ENCODE data around the gene MT1G.

Gene MT1G

GRCh38 chr16:56710181-56710737 is 42.4 kb upstream of the MT1G start:
- WGBS (ENCODE audit: insufficient coverage) = 92% methylated on average over 3 of the region's 3 CpGs
- no peak overlapping the region for H3K27ac ChIP-seq (ENCODE audit: insufficient read depth in 1 of 2, low read depth in 1 of 2, low read length in 2 of 2, poor library complexity in 1 of 2, severe bottlenecking in 2 of 2)

DNA sequence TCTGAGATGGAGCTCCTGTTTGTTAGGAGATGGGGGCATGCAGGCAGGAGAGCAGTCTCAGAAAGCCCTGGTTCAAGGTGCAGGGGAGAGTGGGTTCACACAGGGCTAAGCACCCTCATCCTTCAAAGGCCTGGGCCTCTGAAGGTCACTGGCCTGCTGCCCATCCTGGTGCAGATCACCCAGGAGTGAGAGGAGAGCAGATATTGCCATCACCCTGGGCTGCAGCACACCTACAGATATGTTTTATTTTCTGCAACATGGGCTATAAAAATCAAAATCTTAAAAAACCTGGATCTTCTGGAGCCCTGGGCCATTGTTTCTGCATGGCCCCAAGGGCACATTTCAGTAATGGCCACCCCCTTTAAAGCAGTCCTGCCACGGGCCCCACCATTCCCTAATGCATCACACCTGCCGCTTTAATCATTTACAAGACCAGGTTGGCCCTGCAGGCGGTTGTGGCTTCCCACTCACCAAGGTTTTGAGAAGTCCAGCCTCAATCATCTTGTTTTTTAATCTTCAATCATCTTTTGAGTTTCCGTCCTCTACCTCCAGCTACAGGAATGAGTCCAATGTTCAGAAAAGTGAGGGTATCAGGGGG is 41.7 kb upstream of the MT1G start:
- POLR2A ChIA-PET = no interaction called here

More at GRCh38 chr16:56710181-56710737, 42.4 kb upstream of the MT1G start:
- ChIA-PET CTCF (interaction anchor here (0.8 to 1.2 kb wide), 3 partner anchors 10 to 93 kb away, joined by 3 read pairs; no protein-coding TSS in a partner anchor), POLR2A (no interaction called here)
- H3K9me3 ChIP-seq (ENCODE audit: control extremely low read depth in 1 of 5, control insufficient read depth in 4 of 5, insufficient read depth in 2 of 5, low read depth in 1 of 5, low read length in 4 of 5) = no peaks in the 10 kb centered on the region
- peaks cover 0 to 2% (median 0%) of the 10 kb centered on the region in 5 experiments for H3K27me3 ChIP-seq (replicated peaks in 2 of 5; ENCODE audit: control insufficient read depth in 4 of 5, insufficient read depth in 5 of 5, low read length in 4 of 5)
- no peak for DNase-seq
- H3K4me1 ChIP-seq (ENCODE audit: control extremely low read depth in 1 of 4, control insufficient read depth in 4 of 4, insufficient read depth in 4 of 4, low read length in 3 of 4) = peaks cover 0 to 6% (median 2%) of the 10 kb centered on the region in 4 experiments
- no peaks in the 10 kb centered on the region for H3K36me3 ChIP-seq (ENCODE audit: control insufficient read depth in 4 of 4, insufficient read depth in 4 of 4, low read length in 3 of 4)
- H3K4me3 ChIP-seq (ENCODE audit: control insufficient read depth in 1 of 7, extremely low read depth in 1 of 7, insufficient read depth in 4 of 7, low read depth in 2 of 7, low read length in 6 of 7) = no peak overlapping the region

DNA sequence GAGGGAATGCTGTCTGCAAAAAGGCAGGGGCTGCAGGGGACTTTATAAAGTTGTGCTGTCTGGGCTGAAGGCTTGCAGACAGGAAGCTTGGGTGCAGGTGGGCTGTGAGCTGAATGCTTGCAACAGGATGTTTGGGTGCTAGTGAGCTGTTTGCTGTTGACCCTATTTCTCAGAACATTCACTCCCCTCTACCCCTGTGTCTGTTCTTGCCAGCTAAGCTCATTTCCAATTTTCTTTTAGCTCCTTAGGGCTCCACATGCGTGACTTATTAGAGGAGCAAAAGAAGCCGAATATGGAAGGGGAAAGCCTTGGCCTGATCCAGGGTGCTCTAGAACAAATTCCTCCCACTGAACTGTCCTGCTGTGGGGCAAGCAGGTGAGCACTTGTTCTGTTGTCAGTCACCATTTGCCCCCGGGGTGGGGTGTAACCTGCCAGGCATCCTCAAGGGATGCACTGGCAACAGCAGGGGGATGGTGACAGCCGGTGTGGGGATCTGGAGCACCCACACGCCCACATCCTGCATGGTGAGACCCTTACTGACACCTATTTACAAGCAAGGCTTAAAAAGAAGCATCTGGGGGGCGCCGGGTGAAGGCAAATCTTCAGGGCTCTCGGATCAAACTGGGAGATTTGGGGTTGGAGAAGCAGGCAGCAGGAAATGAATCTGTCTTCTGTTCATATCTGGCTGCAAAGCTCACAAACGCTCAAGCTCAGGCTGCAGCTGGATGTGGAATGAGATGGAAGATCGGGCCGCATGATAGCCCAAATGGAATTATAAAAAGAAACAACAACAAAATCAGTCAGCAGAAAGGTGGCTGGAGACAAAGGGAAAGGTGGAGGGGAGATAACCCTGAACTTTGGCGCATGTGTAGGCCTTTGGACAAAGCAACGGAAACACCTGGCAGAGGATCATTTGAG is 40.9 kb upstream of the MT1G start:
- DNase-seq = no peak
- 88% methylated on average over 8 of the region's 13 CpGs for whole genome bisulfite sequencing (ENCODE audit: insufficient coverage)
- Histone ChIP-seq H3K36me3 (ENCODE audit: control insufficient read depth in 4 of 4, insufficient read depth in 4 of 4, low read length in 3 of 4) (no peaks in the 10 kb centered on the region), H3K4me1 (ENCODE audit: control extremely low read depth in 1 of 4, control insufficient read depth in 4 of 4, insufficient read depth in 4 of 4, low read length in 3 of 4) (peaks cover 0 to 6% (median 2%) of the 10 kb centered on the region in 4 experiments), H3K27ac (ENCODE audit: insufficient read depth in 1 of 2, low read depth in 1 of 2, low read length in 2 of 2, poor library complexity in 1 of 2, severe bottlenecking in 2 of 2) (no peak overlapping the region), H3K4me3 (ENCODE audit: control insufficient read depth in 1 of 7, extremely low read depth in 1 of 7, insufficient read depth in 4 of 7, low read depth in 2 of 7, low read length in 6 of 7) (no peak overlapping the region), H3K9me3 (ENCODE audit: control extremely low read depth in 1 of 5, control insufficient read depth in 4 of 5, insufficient read depth in 2 of 5, low read depth in 1 of 5, low read length in 4 of 5) (no peaks in the 10 kb centered on the region), H3K27me3 (replicated peaks in 2 of 5; ENCODE audit: control insufficient read depth in 4 of 5, insufficient read depth in 5 of 5, low read length in 4 of 5) (peaks cover 0 to 2% (median 0%) of the 10 kb centered on the region in 5 experiments)
- POLR2A ChIA-PET = no interaction called here
- CTCF ChIA-PET = interaction anchor here (1.0 to 1.6 kb wide), 4 partner anchors 9 to 108 kb away, joined by 3 to 7 read pairs (median 3); no protein-coding TSS in a partner anchor

More for the DNA sequence above, 41.7 kb upstream of the MT1G start:
- WGBS (ENCODE audit: insufficient coverage) = 100% methylated on average over 2 of the region's 4 CpGs
- no peak overlapping the region for H3K27ac ChIP-seq (ENCODE audit: insufficient read depth in 1 of 2, low read depth in 1 of 2, low read length in 2 of 2, poor library complexity in 1 of 2, severe bottlenecking in 2 of 2)
- peaks cover 0 to 6% (median 2%) of the 10 kb centered on the region in 4 experiments for H3K4me1 ChIP-seq (ENCODE audit: control extremely low read depth in 1 of 4, control insufficient read depth in 4 of 4, insufficient read depth in 4 of 4, low read length in 3 of 4)
- no peaks in the 10 kb centered on the region for H3K36me3 ChIP-seq (ENCODE audit: control insufficient read depth in 4 of 4, insufficient read depth in 4 of 4, low read length in 3 of 4)
- peaks cover 0 to 2% (median 0%) of the 10 kb centered on the region in 5 experiments for H3K27me3 ChIP-seq (replicated peaks in 2 of 5; ENCODE audit: control insufficient read depth in 4 of 5, insufficient read depth in 5 of 5, low read length in 4 of 5)
- no peaks in the 10 kb centered on the region for H3K9me3 ChIP-seq (ENCODE audit: control extremely low read depth in 1 of 5, control insufficient read depth in 4 of 5, insufficient read depth in 2 of 5, low read depth in 1 of 5, low read length in 4 of 5)
- H3K4me3 ChIP-seq (ENCODE audit: control insufficient read depth in 1 of 7, extremely low read depth in 1 of 7, insufficient read depth in 4 of 7, low read depth in 2 of 7, low read length in 6 of 7) = no peak overlapping the region
- no peak for DNase-seq
- CTCF ChIA-PET = interaction anchor here (0.8 to 1.6 kb wide), 2 partner anchors 10 to 108 kb away, joined by 3 to 7 read pairs; no protein-coding TSS in a partner anchor

GRCh38 chr16:56702836-56703235 is 35.0 kb upstream of the MT1G start:
- ChIA-PET CTCF (interaction anchor here (0.7 to 4.6 kb wide), 19 partner anchors 9 to 193 kb away, joined by 3 to 42 read pairs (median 5); partner anchors contain the start of genes MT1G, MT1H, MT1X and MT2A), POLR2A (no interaction called here)
- no peaks in the 10 kb centered on the region for H3K4me1 ChIP-seq (ENCODE audit: control extremely low read depth in 1 of 4, control insufficient read depth in 4 of 4, insufficient read depth in 4 of 4, low read length in 3 of 4)
- peaks cover 0 to 3% (median 0%) of the 10 kb centered on the region in 5 experiments for H3K9me3 ChIP-seq (ENCODE audit: control extremely low read depth in 1 of 5, control insufficient read depth in 4 of 5, insufficient read depth in 2 of 5, low read depth in 1 of 5, low read length in 4 of 5)
- no peak overlapping the region for H3K4me3 ChIP-seq (ENCODE audit: control insufficient read depth in 1 of 7, extremely low read depth in 1 of 7, insufficient read depth in 4 of 7, low read depth in 2 of 7, low read length in 6 of 7)
- no peaks in the 10 kb centered on the region for H3K36me3 ChIP-seq (ENCODE audit: control insufficient read depth in 4 of 4, insufficient read depth in 4 of 4, low read length in 3 of 4)
- no peaks in the 10 kb centered on the region for H3K27me3 ChIP-seq (replicated peaks in 2 of 5; ENCODE audit: control insufficient read depth in 4 of 5, insufficient read depth in 5 of 5, low read length in 4 of 5)
- no peak for DNase-seq
- H3K27ac ChIP-seq (ENCODE audit: insufficient read depth in 1 of 2, low read depth in 1 of 2, low read length in 2 of 2, poor library complexity in 1 of 2, severe bottlenecking in 2 of 2) = no peak overlapping the region
- 100% methylated on average over 3 of the region's 5 CpGs for WGBS (ENCODE audit: insufficient coverage)

GRCh38 chr16:56701534-56701933 is 33.7 kb upstream of the MT1G start:
- DNase-seq = no peak
- peaks cover 0 to 12% (median 4%) of the 10 kb centered on the region in 5 experiments for H3K9me3 ChIP-seq (ENCODE audit: control extremely low read depth in 1 of 5, control insufficient read depth in 4 of 5, insufficient read depth in 2 of 5, low read depth in 1 of 5, low read length in 4 of 5)
- no peak overlapping the region for H3K4me3 ChIP-seq (ENCODE audit: control insufficient read depth in 1 of 7, extremely low read depth in 1 of 7, insufficient read depth in 4 of 7, low read depth in 2 of 7, low read length in 6 of 7)
- H3K4me1 ChIP-seq (ENCODE audit: control extremely low read depth in 1 of 4, control insufficient read depth in 4 of 4, insufficient read depth in 4 of 4, low read length in 3 of 4) = no peaks in the 10 kb centered on the region
- H3K27ac ChIP-seq (ENCODE audit: insufficient read depth in 1 of 2, low read depth in 1 of 2, low read length in 2 of 2, poor library complexity in 1 of 2, severe bottlenecking in 2 of 2) = no peak overlapping the region
- WGBS (ENCODE audit: insufficient coverage) = 94% methylated on average over 7 of the region's 7 CpGs
- H3K36me3 ChIP-seq (ENCODE audit: control insufficient read depth in 4 of 4, insufficient read depth in 4 of 4, low read length in 3 of 4) = no peaks in the 10 kb centered on the region
- ChIA-PET CTCF (interaction anchor here (0.8 to 4.6 kb wide), 24 partner anchors 7 to 199 kb away, joined by 3 to 42 read pairs (median 5); partner anchors contain the start of genes MT1G, MT1H, MT1X and MT2A), POLR2A (interaction anchor here (1.2 kb wide), 1 partner anchor 59 kb away, joined by 3 read pairs; no protein-coding TSS in a partner anchor)
- H3K27me3 ChIP-seq (replicated peaks in 2 of 5; ENCODE audit: control insufficient read depth in 4 of 5, insufficient read depth in 5 of 5, low read length in 4 of 5) = no peaks in the 10 kb centered on the region

DNA sequence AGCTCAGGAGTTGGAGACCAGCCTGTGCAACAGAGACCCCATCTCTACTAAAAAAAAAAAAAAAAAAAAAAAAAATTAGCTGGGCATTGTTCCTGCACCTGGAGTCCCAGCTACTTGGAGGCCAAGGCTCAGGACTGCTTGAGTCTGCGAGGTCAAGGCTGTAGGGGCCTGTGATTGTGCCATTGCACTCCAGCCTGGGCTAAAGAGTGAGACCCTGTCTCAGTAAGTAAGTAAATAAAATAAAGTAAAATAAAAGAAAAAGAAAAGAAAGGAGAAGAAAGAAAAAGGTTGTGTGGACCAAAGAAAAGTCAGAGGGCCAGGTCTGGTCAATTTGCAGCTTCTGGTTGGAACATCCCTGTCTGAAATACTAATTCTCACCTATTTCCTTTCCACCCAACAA is 32.8 kb upstream of the MT1G start:
- no peaks in the 10 kb centered on the region for H3K27me3 ChIP-seq (replicated peaks in 2 of 5; ENCODE audit: control insufficient read depth in 4 of 5, insufficient read depth in 5 of 5, low read length in 4 of 5)
- H3K4me1 ChIP-seq (ENCODE audit: control extremely low read depth in 1 of 4, control insufficient read depth in 4 of 4, insufficient read depth in 4 of 4, low read length in 3 of 4) = no peaks in the 10 kb centered on the region
- H3K4me3 ChIP-seq (ENCODE audit: control insufficient read depth in 1 of 7, extremely low read depth in 1 of 7, insufficient read depth in 4 of 7, low read depth in 2 of 7, low read length in 6 of 7) = no peak overlapping the region
- CTCF ChIA-PET = interaction anchor here (0.6 to 4.6 kb wide), 9 partner anchors 10 to 187 kb away, joined by 3 to 42 read pairs (median 16); partner anchors contain the start of genes MT1G, MT1H and MT2A
- no peaks in the 10 kb centered on the region for H3K36me3 ChIP-seq (ENCODE audit: control insufficient read depth in 4 of 4, insufficient read depth in 4 of 4, low read length in 3 of 4)
- peaks cover 0 to 12% (median 4%) of the 10 kb centered on the region in 5 experiments for H3K9me3 ChIP-seq (ENCODE audit: control extremely low read depth in 1 of 5, control insufficient read depth in 4 of 5, insufficient read depth in 2 of 5, low read depth in 1 of 5, low read length in 4 of 5)
- DNase-seq = no peak
- POLR2A ChIA-PET = no interaction called here
- no peak overlapping the region for H3K27ac ChIP-seq (ENCODE audit: insufficient read depth in 1 of 2, low read depth in 1 of 2, low read length in 2 of 2, poor library complexity in 1 of 2, severe bottlenecking in 2 of 2)
- WGBS (ENCODE audit: insufficient coverage) = no CpG with 5 or more reads among the region's 1 CpG
